Umbilical cord (tissue), 2 donors: ENCODE data around the gene FSIP1. TPM values are rescaled to one million over a fixed set of nuclear protein-coding genes. Genes with fewer than 3 reads are reported as not detected.

ENCODE experiments used
- DNase-seq: peaks from one replicate; pipeline ENCODE4 v3.0.0-alpha.2; 2015; ENCODE audit warnings: low spot score
- total RNA-seq: library from RNA; depleted of rRNA; stranded (reverse); fragments of >200 nt; gene quantifications from one replicate; pipeline ENCODE4 v1.2.3, GENCODE V29; 2014; ENCODE audit warnings: low replicate concordance; ENCODE audit not compliant: insufficient read depth

Gene FSIP1
- total RNA-seq, 1 donor from 2014 or later: 1.9 TPM

GRCh38 chr15:39583596-39584265, 198.9 kb downstream of the FSIP1 start:
- DNase-seq: no peak

- no peak for DNase-seq
Observed at GRCh38 chr15:39582977-39583595, 199.6 kb downstream of the FSIP1 start.

- peak; percentile 42 for DNase-seq
Observed at GRCh38 chr15:39582286-39582976, 200.2 kb downstream of the FSIP1 start.

- peak; percentile 55 for DNase-seq
Observed at GRCh38 chr15:39581793-39582285, 200.8 kb downstream of the FSIP1 start.

- DNase-seq: no peak
Observed at GRCh38 chr15:39581242-39581792, 201.3 kb downstream of the FSIP1 start.

GRCh38 chr15:39580485-39581241, 202.0 kb downstream of the FSIP1 start, which contains the start of gene THBS1:
TSS of gene THBS1 (plus strand) at chr15:39581079. CDS start at chr15:39581858, 779 bp downstream.
- DNase-seq: peak; percentile 91

- peak; percentile 95 for DNase-seq
Observed at GRCh38 chr15:39580117-39580484, 202.5 kb downstream of the FSIP1 start.

GRCh38 chr15:39579487-39580116, 203.0 kb downstream of the FSIP1 start:
- DNase-seq: peak; percentile 78

GRCh38 chr15:39578851-39579486, 203.7 kb downstream of the FSIP1 start:
- DNase-seq: no peak

- no peak for DNase-seq
Observed at GRCh38 chr15:39575180-39575579, 207.5 kb downstream of the FSIP1 start.

GRCh38 chr15:39574427-39574826, 208.2 kb downstream of the FSIP1 start:
- no peak for DNase-seq

- DNase-seq: no peak
Observed at GRCh38 chr15:39573844-39574243, 208.8 kb downstream of the FSIP1 start.

- no peak for DNase-seq
Observed at GRCh38 chr15:39573287-39573686, 209.4 kb downstream of the FSIP1 start.

- DNase-seq: no peak
Observed at GRCh38 chr15:39565851-39566250, 216.8 kb downstream of the FSIP1 start.

GRCh38 chr15:39564972-39565665, 217.5 kb downstream of the FSIP1 start:
- no peak for DNase-seq

- DNase-seq: no peak
Observed at GRCh38 chr15:39558421-39558820, 224.2 kb downstream of the FSIP1 start.

- DNase-seq: peak; percentile 73
Observed at GRCh38 chr15:39556461-39556860, 226.2 kb downstream of the FSIP1 start.

- peak; percentile 24 for DNase-seq
Observed at GRCh38 chr15:39555885-39556284, 226.8 kb downstream of the FSIP1 start.

- DNase-seq: no peak
Observed at GRCh38 chr15:39554746-39555387, 227.8 kb downstream of the FSIP1 start.
